ENCODE measurements around the gene CLCN4.
A peak's percentile ranks its signal among the peaks of the same experiment; 100 is the strongest.

The CLCN4 gene

DNA sequence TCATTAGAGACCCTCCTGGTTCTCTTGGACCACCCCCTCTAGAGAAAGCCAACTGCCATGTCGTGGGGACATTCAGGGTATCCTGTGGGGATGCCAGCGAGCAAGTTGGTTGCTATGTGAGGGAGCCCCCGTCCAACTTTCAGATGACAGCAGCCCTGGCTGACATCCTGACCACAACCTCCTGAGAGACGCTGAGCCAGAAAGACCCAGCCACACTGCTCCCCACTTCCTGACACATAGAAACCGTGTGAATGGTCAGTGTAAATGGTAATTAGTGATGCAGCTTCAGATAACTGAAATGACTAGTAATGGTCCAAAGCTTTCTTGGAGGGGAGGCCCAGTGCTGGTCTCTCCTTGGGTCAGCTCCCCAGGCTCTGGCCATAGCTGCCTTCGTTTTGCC is 10.8 kb downstream of the CLCN4 start:
- no peak for DNase-seq (ENCODE audit: low spot score)

DNA sequence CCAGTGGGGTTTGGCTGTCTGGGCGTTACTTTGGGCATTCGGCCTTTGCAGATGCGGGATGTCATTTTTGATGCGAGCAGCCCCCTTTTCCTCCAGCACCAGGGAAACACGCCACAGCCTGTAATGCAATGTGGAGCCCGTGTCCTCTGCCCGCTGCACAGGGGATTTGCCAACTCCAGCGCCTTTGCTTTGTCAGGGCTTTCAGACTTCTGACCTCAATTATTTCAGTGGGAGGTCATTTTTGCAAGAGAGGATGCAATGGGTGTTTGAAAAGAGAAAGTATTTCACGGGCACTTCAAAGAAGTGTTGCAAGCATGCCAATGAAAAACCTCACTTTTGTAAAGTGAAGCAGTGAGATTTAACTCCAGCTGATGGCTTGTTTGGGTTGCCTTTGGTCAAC is 11.5 kb downstream of the CLCN4 start:
- DNase-seq (ENCODE audit: low spot score), result no peak

GRCh38 chrX:10169175-10169574 is 12.4 kb downstream of the CLCN4 start:
- DNase-seq (ENCODE audit: low spot score), result no peak

GRCh38 chrX:10171249-10171648 is 14.5 kb downstream of the CLCN4 start:
- no peak for DNase-seq (ENCODE audit: low spot score)

- no peak for DNase-seq (ENCODE audit: low spot score)
These were observed 16.1 kb downstream of the CLCN4 start for GRCh38 chrX:10172877-10173276.

- DNase-seq (ENCODE audit: low spot score), result peak; percentile 77
These were observed 16.6 kb downstream of the CLCN4 start for GRCh38 chrX:10173331-10173900.

DNA sequence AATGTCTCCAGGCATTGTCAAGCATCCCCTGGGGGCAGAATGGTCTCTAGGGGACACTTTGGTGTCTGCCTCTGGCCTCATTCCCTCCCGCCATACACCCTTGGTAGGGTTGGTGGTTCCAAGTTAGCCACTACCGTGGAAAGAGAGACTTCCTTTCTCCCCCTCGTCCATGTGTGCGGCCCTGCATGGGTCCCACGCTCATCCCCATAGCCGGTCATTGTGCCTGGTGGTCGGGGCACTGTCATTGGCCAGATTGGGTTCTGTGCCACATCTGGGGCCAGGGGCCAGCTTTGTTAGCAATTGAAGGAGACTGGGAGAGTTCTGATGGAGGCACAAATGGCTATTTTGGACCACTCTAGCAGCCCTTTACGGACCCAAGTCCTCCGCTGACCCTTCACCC is 17.3 kb downstream of the CLCN4 start:
- DNase-seq (ENCODE audit: low spot score), result no peak

- no peak for DNase-seq (ENCODE audit: low spot score)
These were observed 18.0 kb downstream of the CLCN4 start for GRCh38 chrX:10174810-10175209.

DNA sequence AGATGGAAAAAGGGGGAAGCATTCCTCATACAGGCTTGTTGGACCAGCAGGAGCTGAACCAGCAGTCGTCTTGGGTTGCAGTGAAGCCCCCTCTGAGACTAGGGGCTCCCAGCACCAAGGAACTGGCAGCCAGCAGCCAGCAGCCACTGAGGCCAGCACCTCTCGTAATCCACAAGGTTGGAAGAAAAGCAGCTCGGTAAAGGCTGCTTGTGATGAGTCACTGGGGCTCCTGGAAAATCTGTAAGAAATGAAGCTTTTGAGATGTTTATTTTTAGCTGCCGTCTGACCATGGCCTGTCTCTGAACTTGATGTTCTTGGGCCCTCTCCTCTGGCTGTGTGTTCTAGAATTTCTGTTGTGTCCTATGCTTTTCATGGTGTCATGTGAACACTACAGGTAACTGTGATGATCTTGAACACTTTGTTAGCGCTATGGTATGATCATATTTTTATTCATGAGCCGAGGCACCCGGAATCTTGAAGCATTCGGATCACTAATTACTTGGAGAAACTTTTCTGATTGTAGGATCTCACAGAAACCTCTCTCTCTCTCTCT is 18.6 kb downstream of the CLCN4 start:
- DNase-seq (ENCODE audit: low spot score), result peak; percentile 48

- DNase-seq (ENCODE audit: low spot score), result no peak
These were observed 19.6 kb downstream of the CLCN4 start for GRCh38 chrX:10176121-10177003.

DNA sequence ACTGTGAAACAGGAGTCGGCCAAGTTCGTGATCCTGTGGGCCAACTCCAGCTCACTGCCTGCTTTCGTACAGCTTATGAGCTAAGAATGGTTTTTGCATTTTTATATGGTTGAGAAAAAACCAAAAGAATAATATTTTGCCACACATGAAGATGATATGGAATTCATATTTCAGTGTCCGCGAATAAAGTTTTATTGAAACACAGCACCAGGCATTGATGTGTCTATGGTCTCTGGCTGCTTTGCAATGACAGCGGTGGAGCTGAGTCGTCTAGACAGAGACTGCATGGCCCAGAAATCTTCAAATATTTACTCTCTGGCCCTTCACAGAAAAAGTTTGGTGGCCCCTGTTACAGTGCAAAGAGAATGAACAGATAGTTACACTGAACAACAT is 20.2 kb downstream of the CLCN4 start:
- DNase-seq (ENCODE audit: low spot score), result no peak

GRCh38 chrX:10177601-10178000 is 20.8 kb downstream of the CLCN4 start:
- no peak for DNase-seq (ENCODE audit: low spot score)

GRCh38 chrX:10178866-10179463 is 22.2 kb downstream of the CLCN4 start:
- no peak for DNase-seq (ENCODE audit: low spot score)

GRCh38 chrX:10183760-10184159 is 27.0 kb downstream of the CLCN4 start:
- no peak for DNase-seq (ENCODE audit: low spot score)

DNA sequence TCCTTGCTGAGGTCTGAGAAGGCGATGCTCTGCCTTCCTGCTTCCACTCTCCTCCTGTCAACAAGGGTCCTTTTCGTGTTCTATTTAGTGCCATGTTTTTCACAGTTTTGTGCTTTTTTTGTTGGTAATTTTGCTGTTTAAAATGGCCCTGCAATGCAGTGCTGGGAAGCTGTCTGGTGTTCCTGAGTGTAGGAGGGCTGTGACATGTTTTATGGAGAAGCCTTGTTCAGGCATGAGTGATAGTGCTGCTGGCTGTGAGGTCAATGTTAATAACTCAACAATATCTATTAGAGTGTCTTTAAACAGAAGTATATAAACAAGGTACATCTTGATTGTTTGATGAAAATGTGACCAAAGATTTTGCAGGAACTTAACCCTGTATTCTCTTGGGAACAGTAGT is 27.6 kb downstream of the CLCN4 start:
- no peak for DNase-seq (ENCODE audit: low spot score)

GRCh38 chrX:10186355-10186754 is 29.6 kb downstream of the CLCN4 start:
- no peak for DNase-seq (ENCODE audit: low spot score)

DNA sequence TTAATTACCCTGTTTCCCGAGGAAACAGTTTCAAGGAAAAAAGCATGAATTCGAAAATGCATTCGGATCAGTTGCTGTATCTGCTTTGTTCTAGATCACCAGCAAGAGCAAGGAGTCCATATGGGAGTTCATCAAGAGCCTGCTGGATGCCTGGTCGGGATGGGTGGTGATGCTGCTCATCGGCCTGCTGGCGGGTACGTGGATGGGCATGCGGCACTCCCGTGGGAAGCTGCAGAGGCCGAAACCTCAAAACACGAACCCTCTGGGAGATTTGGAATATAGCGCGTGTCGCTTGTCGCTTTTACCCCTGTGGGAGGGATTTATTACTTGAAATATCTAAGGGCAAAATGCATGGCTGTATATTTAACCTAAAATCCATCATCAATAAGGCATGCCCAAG is 30.6 kb downstream of the CLCN4 start:
- DNase-seq (ENCODE audit: low spot score), result no peak

DNA sequence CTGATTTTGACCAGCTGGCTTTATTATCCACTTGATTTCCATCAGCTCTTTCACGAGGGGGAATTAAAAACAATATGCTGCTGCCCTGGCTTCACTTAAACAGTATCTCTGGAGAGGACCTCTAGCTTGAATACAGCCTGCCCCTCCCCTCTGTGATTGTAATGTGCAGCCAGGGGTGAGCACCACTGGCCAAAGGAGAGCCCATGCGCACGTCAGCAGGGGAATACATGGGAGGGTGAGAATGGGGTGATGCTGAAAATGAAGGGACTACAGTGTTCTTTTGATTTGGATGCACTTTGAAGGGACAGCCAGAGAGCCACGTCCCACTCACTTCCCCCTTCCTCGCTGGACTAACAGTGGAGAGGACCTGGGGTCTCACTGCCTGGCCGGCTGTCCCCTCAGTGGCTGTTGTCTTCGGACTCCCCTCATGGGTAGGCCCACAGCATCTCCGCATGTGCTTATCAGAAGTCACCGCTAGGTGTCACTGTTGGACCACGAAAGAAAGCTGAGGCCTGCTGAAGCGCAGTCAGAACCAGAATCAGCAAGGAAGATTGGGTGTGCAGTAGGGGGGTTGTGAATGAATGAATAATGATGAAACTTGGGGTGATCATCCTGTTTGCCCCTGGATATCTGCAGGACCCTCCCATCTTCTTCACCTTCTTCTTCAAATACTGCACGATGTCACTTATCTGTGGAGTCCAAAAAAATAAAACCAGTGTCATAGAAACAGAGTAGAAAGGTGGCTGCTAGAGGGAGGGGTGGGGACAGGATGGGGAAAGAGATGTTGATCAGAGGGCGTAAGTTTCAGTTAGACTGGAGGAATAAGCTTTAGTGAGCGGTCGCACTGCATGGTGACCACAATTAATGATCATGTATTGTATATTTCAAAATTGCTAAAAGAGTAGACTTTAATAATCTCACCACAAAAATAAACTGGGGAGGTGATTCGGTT is 32.8 kb downstream of the CLCN4 start:
- DNase-seq (ENCODE audit: low spot score), result peak; percentile 42

GRCh38 chrX:10190367-10190766 is 33.6 kb downstream of the CLCN4 start:
- peak; percentile 28 for DNase-seq (ENCODE audit: low spot score)

GRCh38 chrX:10193587-10193986 is 36.8 kb downstream of the CLCN4 start:
- DNase-seq (ENCODE audit: low spot score), result no peak

- no peak for DNase-seq (ENCODE audit: low spot score)
These were observed 38.6 kb downstream of the CLCN4 start for GRCh38 chrX:10195425-10195824.

DNA sequence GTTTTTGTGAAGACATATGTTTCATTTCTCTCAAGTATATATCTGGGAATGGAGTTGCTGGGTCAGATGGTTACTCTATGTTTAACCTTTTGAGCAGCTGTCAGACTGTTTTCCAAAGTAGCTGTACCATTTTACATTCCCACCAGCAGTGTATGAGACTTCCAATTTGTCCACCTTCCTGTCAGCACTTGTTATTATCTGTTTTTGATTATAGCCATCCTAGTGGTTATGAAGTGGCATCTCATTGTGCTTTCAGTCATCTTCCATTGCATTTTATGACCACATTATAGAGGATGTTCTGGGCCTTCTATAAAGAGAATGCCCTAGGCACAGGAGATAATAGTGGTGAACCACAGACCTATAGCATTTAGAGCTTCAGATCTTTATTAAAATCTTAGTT is 39.2 kb downstream of the CLCN4 start:
- no peak for DNase-seq (ENCODE audit: low spot score)
